HG02870 (cell line): ENCODE results near the gene WFDC8.
"Not testable (repeated sequence)": the region's sequence is repeated elsewhere in the genome, so short reads cannot be mapped to it uniquely, and the experiment has no call there.

Source experiments
- ATAC-seq: cut with Tn5 transposase; IDR thresholded peaks from one replicate; pipeline ENCODE4 v1.9.1; 2021; ENCODE audit warnings: mild to moderate bottlenecking, moderate library complexity; ENCODE audit not compliant: unreplicated experiment

WFDC8 gene

GRCh38 chr20:45579184-45579583, at the start of gene WFDC8:
Gene WFDC8, minus strand, starts transcription at chr20:45579284. Its CDS starts 37 bp downstream, at chr20:45579247.
- no peak for ATAC-seq

- ATAC-seq, result no peak
Measured at GRCh38 chr20:45626540-45626939, 47.5 kb upstream of the WFDC8 start.

- no peak for ATAC-seq
Measured at GRCh38 chr20:45621593-45621992, 42.5 kb upstream of the WFDC8 start.

GRCh38 chr20:45617591-45617990, 38.5 kb upstream of the WFDC8 start:
- no peak for ATAC-seq

GRCh38 chr20:45612314-45612713, 33.2 kb upstream of the WFDC8 start:
- no peak for ATAC-seq

- ATAC-seq, result no peak
Measured at GRCh38 chr20:45611054-45611453, 32.0 kb upstream of the WFDC8 start.

- no peak for ATAC-seq
Measured at GRCh38 chr20:45607810-45608209, 28.7 kb upstream of the WFDC8 start.

- no peak for ATAC-seq
Measured at GRCh38 chr20:45595235-45595634, 16.2 kb upstream of the WFDC8 start.

GRCh38 chr20:45593498-45593897, 14.4 kb upstream of the WFDC8 start:
- ATAC-seq, result no peak

- no peak for ATAC-seq
Measured at GRCh38 chr20:45592574-45593189, 13.6 kb upstream of the WFDC8 start.

- ATAC-seq, result no peak
Measured at GRCh38 chr20:45589725-45590124, 10.6 kb upstream of the WFDC8 start.

GRCh38 chr20:45588800-45589199, 9.7 kb upstream of the WFDC8 start:
- no peak for ATAC-seq

- not testable (repeated sequence) for ATAC-seq
Measured at GRCh38 chr20:45585986-45586385, 6.9 kb upstream of the WFDC8 start.

- not testable (repeated sequence) for ATAC-seq
Measured at GRCh38 chr20:45584294-45584693, 5.2 kb upstream of the WFDC8 start.

- no peak for ATAC-seq
Measured at GRCh38 chr20:45583502-45583901, 4.4 kb upstream of the WFDC8 start.

GRCh38 chr20:45581702-45582101, 2.6 kb upstream of the WFDC8 start:
- ATAC-seq, result no peak

GRCh38 chr20:45578231-45578630, 853 bp downstream of the WFDC8 start:
- no peak for ATAC-seq

- no peak for ATAC-seq
Measured at GRCh38 chr20:45576995-45577394, 2.1 kb downstream of the WFDC8 start.

GRCh38 chr20:45575931-45576330, 3.2 kb downstream of the WFDC8 start:
- no peak for ATAC-seq

GRCh38 chr20:45569650-45570049, 9.4 kb downstream of the WFDC8 start:
- ATAC-seq, result not testable (repeated sequence)

- ATAC-seq, result no peak
Measured at GRCh38 chr20:45564760-45565276, 14.3 kb downstream of the WFDC8 start.

- ATAC-seq, result no peak
Measured at GRCh38 chr20:45555198-45555597, 23.9 kb downstream of the WFDC8 start.

- no peak for ATAC-seq
Measured at GRCh38 chr20:45552456-45552855, 26.6 kb downstream of the WFDC8 start.
